Epithelial cell of proximal tubule (primary cell): ENCODE measurements around the gene IL4I1. TPM values are rescaled to one million over a fixed set of nuclear protein-coding genes. Genes with fewer than 3 reads are reported as not detected.

Experiments used
- DNase-seq: peaks from one replicate; pipeline ENCODE4 v3.0.0-alpha.2; 2011; ENCODE audit warnings: low read depth
- H3K4me3 ChIP-seq: 2 replicates; pipeline ENCODE4 v1.5.1; 2011; ENCODE audit warnings: low read depth, mild to moderate bottlenecking, low read length
- total RNA-seq: library from RNA; depleted of rRNA; stranded (reverse); fragments of >200 nt; gene quantifications from 2 replicates; pipeline ENCODE4 v1.2.3, GENCODE V29; 2015
- TF ChIP-seq, protein P1 (sequence below): conservative IDR thresholded peaks from 2 replicates; pipeline ENCODE4 v1.5.1; 2012; ENCODE audit warnings: low read depth, mild to moderate bottlenecking, low read length

The IL4I1 gene
- total RNA-seq, 1 donor from 2014 or later: 9.5 TPM

- no peak for DNase-seq
- TF ChIP-seq, protein P1, sequence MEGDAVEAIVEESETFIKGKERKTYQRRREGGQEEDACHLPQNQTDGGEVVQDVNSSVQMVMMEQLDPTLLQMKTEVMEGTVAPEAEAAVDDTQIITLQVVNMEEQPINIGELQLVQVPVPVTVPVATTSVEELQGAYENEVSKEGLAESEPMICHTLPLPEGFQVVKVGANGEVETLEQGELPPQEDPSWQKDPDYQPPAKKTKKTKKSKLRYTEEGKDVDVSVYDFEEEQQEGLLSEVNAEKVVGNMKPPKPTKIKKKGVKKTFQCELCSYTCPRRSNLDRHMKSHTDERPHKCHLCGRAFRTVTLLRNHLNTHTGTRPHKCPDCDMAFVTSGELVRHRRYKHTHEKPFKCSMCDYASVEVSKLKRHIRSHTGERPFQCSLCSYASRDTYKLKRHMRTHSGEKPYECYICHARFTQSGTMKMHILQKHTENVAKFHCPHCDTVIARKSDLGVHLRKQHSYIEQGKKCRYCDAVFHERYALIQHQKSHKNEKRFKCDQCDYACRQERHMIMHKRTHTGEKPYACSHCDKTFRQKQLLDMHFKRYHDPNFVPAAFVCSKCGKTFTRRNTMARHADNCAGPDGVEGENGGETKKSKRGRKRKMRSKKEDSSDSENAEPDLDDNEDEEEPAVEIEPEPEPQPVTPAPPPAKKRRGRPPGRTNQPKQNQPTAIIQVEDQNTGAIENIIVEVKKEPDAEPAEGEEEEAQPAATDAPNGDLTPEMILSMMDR: no peak
Observed at GRCh38 chr19:49861541-49862378, 34.9 kb downstream of the IL4I1 start.

GRCh38 chr19:49861107-49861506 lies 35.6 kb downstream of the IL4I1 start:
- H3K4me3 ChIP-seq: no peak overlapping the region
- DNase-seq: no peak
- TF ChIP-seq, protein P1: no peak

More at GRCh38 chr19:49861541-49862378, 34.9 kb downstream of the IL4I1 start:
- H3K4me3 ChIP-seq: no peak overlapping the region

DNA sequence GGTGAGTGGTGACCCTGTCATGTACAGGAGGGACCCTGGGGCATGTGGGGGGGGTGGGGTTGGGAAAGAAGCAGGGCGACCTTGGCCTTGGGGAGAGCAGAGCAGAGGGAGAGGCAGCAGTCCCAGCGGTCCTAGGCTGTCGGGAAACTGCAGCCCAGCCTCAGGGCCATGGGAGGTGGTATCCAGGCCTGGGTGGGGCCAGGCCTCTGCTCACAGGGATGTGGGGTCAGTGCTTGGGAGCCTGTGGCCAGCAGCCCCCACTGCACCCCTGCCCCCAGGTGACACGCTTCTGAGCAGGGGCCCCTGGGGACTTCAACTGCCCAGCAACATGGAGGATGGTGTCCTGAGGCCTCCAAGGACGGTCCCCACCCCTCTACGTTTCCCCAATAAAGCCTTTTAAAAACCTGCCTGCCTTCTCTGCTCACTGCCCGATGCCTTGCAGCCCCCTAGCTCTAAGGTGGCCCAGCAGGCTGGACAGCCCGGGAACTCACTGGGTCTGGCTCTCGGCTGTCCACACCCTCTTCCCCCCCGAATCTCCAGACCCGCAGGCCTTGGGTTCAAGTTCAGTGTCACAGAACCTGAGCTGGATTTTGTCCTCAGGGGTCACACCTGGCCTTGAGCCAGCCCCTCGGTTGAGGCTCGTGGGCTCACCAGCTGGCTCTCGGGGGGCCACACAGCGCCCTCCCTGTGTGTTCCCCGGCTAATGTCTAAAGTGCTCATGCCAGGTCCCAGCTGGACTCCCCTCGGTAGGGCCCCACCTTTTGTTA lies 36.2 kb downstream of the IL4I1 start:
- DNase-seq: no peak
- TF ChIP-seq, protein P1: no peak
- H3K4me3 ChIP-seq: no peak overlapping the region

DNA sequence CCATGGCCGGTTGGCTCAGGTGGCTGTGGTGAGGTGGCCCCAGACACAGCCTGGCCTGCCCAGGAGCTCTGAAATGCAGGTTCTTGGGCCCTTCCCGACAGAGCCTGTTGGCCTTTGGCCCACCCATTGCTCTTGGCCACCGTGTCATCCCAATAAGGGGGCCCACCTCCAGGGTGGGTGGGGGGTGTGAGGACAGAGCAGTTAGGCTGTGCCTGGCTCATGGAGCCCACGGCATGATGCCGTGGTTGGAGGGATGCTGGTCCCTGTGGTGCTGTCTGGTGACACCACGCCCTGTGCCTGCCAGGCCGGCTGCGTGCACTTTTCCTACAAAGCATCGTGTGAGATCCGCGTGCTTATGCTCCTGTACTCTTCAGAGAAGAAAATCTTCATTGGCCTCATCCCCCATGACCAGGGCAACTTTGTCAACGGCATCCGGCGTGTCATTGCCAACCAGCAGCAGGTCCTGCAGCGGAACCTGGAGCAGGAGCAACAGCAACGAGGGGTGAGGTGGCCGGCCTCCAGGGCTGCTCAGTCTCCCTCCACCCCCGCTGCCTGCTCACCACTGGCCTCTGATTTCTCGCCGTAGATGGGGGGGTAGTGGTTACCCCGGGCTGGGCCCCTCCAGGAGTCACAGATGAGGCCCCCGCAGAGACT lies 36.9 kb downstream of the IL4I1 start:
- no peak overlapping the region for H3K4me3 ChIP-seq
- no peak for DNase-seq
- TF ChIP-seq, protein P1: no peak

DNA sequence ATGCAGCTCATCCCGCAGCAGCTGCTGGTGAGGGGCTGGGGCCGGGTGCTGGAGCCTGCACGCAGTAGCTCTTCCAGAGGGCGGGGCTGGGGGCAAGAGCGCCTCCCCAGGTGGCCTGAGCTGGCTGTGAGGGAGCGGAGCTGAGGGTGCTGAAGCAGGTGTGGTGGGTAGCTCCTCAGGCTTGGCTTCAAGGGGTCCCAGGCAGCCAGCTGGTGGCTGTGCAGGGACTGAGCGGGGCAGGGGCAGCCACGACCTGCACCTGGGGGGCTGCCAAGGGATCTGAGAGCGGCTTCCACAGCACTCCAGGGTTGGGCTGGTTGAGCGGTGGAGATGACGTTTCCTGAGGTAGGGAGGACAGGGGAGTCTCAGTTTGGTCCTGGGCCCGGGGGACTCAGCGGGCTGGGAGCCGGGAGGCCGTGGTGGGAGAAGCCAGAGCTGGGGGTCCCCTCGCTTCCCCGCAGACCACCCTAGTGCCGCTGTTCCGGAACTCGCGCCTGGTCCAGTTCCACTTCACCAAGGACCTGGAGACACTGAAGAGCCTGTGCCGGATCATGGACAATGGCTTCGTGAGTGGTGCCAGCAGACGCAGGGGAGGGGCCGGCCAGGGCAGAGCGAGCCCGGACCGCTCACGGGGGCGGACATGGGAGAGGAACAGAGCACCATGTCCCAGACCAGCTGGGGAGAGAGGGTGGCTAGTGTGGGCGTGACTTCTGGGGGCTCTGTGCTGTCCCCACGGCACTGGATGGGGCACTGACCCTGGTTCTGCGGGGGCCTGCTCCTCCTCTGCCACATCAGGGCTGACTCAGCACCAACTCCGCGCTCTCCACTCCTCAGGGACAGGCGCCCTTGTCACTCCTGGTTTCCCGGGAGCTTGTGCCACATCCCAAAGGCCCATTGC lies 38.4 kb downstream of the IL4I1 start:
- H3K4me3 ChIP-seq: no peak overlapping the region
- TF ChIP-seq, protein P1: no peak
- DNase-seq: no peak

- no peak for DNase-seq
- H3K4me3 ChIP-seq: no peak overlapping the region
- TF ChIP-seq, protein P1: no peak
Observed at GRCh38 chr19:49857838-49858087, 38.9 kb downstream of the IL4I1 start.
